HG03378 (cell line): ENCODE data around the gene SAP30BP.

Source experiments
- ATAC-seq: cut with Tn5 transposase; IDR thresholded peaks from one replicate; pipeline ENCODE4 v1.9.1; 2021; ENCODE audit warnings: mild to moderate bottlenecking, moderate library complexity; ENCODE audit not compliant: unreplicated experiment

SAP30BP gene

GRCh38 chr17:75707079-75707571, 40.0 kb downstream of the SAP30BP start:
- no peak for ATAC-seq

- ATAC-seq: no peak
Measured at GRCh38 chr17:75712446-75712845, 45.3 kb downstream of the SAP30BP start.

- ATAC-seq: no peak
Measured at GRCh38 chr17:75719732-75720131, 52.6 kb downstream of the SAP30BP start.

- no peak for ATAC-seq
Measured at GRCh38 chr17:75720656-75721462, 53.7 kb downstream of the SAP30BP start, which contains the start of gene ITGB4. ITGB4 (plus strand) TSS chr17:75721459; CDS start chr17:75724704, 3,245 bp downstream.

- ATAC-seq: no peak
Measured at GRCh38 chr17:75721463-75722011, 54.4 kb downstream of the SAP30BP start.

- no peak for ATAC-seq
Measured at GRCh38 chr17:75722076-75722475, 54.9 kb downstream of the SAP30BP start.

- no peak for ATAC-seq
Measured at GRCh38 chr17:75722542-75723095, 55.5 kb downstream of the SAP30BP start.

GRCh38 chr17:75723171-75723930, 56.2 kb downstream of the SAP30BP start:
- no peak for ATAC-seq

- ATAC-seq: no peak
Measured at GRCh38 chr17:75724016-75725003, 57.2 kb downstream of the SAP30BP start.

GRCh38 chr17:75725504-75725903, 58.4 kb downstream of the SAP30BP start:
- ATAC-seq: no peak

- no peak for ATAC-seq
Measured at GRCh38 chr17:75727391-75727790, 60.3 kb downstream of the SAP30BP start.

GRCh38 chr17:75729351-75729750, 62.2 kb downstream of the SAP30BP start:
- ATAC-seq: no peak

- ATAC-seq: no peak
Measured at GRCh38 chr17:75730065-75730464, 62.9 kb downstream of the SAP30BP start.

- no peak for ATAC-seq
Measured at GRCh38 chr17:75731086-75731715, 64.1 kb downstream of the SAP30BP start.

GRCh38 chr17:75731716-75732498, 64.8 kb downstream of the SAP30BP start:
- no peak for ATAC-seq

- no peak for ATAC-seq
Measured at GRCh38 chr17:75733471-75733870, 66.3 kb downstream of the SAP30BP start.

GRCh38 chr17:75734674-75735294, 67.6 kb downstream of the SAP30BP start:
- no peak for ATAC-seq

- no peak for ATAC-seq
Measured at GRCh38 chr17:75736173-75736835, 69.2 kb downstream of the SAP30BP start.
